Inflammatory macrophage treated with lipopolysaccharide for 4 hours (primary cell): ENCODE measurements around the gene PCSK6.

ENCODE experiments used
- DNase-seq: peaks from one replicate; pipeline ENCODE4 v3.0.0-alpha.2; 2020

PCSK6 gene

DNA sequence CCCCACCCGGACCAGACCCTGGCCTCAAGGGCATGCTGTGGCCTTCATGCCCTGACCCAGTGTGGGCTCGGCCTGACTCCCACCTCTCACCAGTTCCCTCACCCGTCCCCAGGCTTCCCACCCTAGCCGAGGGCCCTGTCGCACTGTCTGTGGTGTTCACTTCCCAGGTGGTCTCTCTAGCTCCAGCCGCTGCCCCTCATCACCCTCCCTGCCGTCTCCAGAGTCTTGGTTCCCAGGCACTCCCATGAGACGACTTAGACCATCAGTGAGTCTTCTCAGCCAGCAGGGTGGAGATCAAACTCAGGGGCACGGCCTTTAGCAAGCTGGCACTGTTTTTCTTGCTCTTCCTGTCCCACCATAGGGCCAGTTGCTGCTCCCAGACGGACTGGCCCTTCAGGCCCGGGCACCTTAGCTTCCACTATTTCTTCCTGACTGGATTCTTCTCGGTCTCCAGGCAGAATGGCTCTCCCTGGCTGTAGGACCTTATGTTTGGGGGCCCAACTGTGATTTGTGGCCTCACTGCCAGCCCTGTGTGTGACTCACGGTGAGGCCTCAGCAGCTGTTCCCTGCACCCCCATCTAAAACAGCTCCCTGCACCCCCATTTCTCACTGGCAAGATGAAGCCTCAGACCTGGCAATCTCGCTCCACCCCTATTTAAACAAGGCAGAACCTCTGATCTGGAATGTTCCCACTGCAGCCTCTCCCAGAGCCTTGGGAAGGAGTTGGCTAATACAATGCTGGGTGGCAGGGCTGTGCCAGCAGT is 9.4 kb upstream of the PCSK6 start:
- DNase-seq, result no peak

GRCh38 chr15:101498076-101498716 is 8.7 kb upstream of the PCSK6 start:
- no peak for DNase-seq

DNA sequence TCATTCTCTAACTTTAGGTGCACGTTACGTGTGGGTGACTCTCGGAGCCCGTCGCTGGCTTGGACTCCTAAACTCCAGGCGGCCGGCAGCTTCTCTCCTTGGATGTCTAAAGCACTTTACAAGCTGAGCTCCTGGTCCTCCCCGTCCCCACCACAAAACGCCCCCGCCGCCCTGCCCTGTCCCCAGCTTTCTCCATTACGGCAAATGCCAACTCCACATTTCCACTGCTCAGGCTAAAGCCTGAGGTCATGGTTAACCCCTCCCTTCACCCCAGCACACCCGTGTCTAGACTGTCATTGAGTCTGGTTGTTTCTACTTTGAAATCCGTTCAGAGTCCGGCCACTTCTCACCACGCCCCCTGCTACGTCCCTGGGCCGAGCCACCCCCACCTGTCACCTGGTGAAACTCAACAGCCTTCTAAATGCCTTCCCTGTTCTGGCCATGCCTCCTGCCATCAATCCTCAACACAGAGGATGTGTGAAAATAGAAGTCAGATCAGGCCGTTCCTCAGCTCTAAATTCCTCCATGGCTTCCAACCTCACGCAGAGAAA is 8.1 kb upstream of the PCSK6 start:
- DNase-seq, result no peak

- DNase-seq, result no peak
Measured at GRCh38 chr15:101497017-101497416, 7.5 kb upstream of the PCSK6 start.

GRCh38 chr15:101496198-101496986 is 6.9 kb upstream of the PCSK6 start:
- DNase-seq, result no peak

GRCh38 chr15:101495334-101496197 is 6.1 kb upstream of the PCSK6 start:
- no peak for DNase-seq

- DNase-seq, result no peak
Measured at GRCh38 chr15:101494251-101494796, 4.8 kb upstream of the PCSK6 start.

- DNase-seq, result no peak
Measured at GRCh38 chr15:101492766-101493692, 3.5 kb upstream of the PCSK6 start.

- DNase-seq, result no peak
Measured at GRCh38 chr15:101491734-101492640, 2.5 kb upstream of the PCSK6 start.

GRCh38 chr15:101490922-101491733 is 1.6 kb upstream of the PCSK6 start:
- DNase-seq, result no peak

DNA sequence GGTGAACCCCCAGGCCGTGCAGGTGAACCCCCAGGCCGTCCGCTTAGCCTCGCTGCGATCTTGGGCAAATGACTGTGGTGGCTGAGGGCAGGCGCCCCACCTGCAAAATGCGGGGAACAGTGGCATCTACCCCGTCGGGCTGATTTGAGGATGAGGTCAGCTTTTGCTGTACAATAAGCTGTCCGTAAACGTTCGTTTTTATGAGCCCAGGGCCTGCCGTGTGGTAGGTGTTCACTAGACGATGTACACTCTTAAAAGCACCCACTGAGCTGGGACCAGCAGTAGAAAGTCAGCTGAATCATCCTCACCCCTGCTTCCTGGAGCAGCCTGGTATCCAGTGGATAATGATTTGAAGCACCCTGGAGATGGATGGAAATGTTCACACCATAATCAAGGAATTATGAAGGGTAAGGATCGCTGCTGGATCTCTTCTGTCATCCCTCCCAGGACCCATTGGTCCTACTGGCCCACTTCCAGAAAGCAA is 943 bp upstream of the PCSK6 start:
- DNase-seq, result no peak

DNA sequence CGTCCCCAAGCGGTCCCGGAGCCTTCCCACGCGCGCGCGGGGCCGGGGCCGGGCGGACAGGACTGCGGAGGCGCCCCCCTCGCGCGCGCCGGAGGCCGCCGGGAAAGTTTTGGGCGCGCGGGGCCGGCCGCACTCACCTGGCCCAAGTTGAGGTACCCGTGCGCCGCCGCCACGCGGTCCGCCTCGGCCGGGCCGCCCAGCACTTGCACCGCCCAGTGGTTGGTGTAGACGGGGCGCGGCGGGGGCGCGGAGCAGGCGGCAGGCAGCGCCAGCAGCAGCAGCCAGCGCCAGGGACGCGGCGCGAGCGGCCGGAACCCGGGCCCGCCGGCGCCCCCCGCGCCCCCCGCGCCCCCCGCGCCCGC is 289 bp downstream of the PCSK6 start:
- DNase-seq, result peak; percentile 19

GRCh38 chr15:101488300-101489164 is 975 bp downstream of the PCSK6 start:
- no peak for DNase-seq

DNA sequence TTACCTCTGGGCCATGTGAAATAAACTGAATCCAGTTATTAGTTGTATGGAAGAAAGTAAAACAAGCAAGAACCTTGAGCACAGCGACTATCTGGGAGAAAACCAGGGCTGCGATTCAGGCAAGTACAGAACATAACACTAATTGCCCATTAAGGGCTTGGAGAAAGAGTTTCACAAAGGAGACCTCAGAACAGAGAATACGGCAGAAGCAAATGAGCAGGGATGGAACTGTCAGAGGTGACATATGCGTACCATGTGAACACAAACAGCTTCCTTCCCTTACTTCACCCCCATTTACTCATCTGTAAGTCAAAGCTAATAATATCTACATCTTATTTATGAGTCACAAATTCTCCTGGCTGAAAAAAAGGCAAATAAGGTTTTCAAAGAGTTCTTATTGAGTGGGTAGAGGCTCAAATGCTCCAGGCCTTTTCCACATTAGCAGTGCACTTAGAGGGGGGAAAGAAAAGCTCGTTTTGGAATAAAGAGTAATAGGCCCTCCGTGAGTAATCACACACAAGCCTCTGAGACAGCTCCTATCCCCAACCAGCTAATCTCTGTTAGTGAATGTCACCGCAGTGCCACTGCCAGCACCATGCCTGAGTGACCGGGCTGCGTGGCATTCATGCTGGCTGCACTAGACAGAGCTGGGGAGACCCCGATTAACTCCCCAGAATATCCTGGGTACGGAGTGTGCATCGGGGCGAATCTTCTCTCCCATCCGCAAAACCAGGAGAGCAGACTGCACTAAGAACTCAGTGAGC is 2.6 kb downstream of the PCSK6 start:
- DNase-seq, result no peak

GRCh38 chr15:101483462-101483861 is 6.0 kb downstream of the PCSK6 start:
- no peak for DNase-seq

- DNase-seq, result no peak
Measured at GRCh38 chr15:101482526-101483371, 6.8 kb downstream of the PCSK6 start.
